GM23338 (cell line): ENCODE data around the gene DLL1. TPM values are rescaled to one million over a fixed set of nuclear protein-coding genes. Genes with fewer than 3 reads are reported as not detected.

Source experiments
- microRNA-seq: library from miRNA; unstranded; fragments of <30 nt; microRNA quantifications from one replicate; pipeline ENCODE4, GENCODE V29; 2017
- polyA plus RNA-seq: library from polyadenylated mRNA; unstranded; fragments of >200 nt; fragmentation: Nextera tagmentation; extraction: Ambion mirVana; gene quantifications from 2 replicates; pipeline ENCODE4 v1.2.1, GENCODE V29; 2016
- small RNA-seq: library from RNA; depleted of rRNA; stranded (forward); fragments of <200 nt; gene quantifications from one replicate; pipeline ENCODE3, GENCODE V24; 2014; ENCODE audit warnings: low replicate concordance
- total RNA-seq: library from RNA; depleted of rRNA; stranded (reverse); fragments of >200 nt; shearing (Covaris generic); gene quantifications from 2 replicates; pipeline ENCODE4 v1.2.3, GENCODE V29; 2014; rRNA removed

Gene DLL1
- total and polyA plus RNA-seq, 2 experiments from 2014 or later, result 2.2 to 4.6 TPM

Small RNA genes within 50 kb of the gene (microRNA-seq; reads per million reads assigned to microRNA genes)
- not detected for gene MIR4644

Small RNA genes within 50 kb of the gene (small RNA-seq; reads per million reads assigned to genes)
- gene MIR4644, result not detected

Other genes with a start within 250 kb of the DLL1 start
- gene FAM120B, start 15.7 kb upstream of the DLL1 start, total RNA-seq, result 14.4 and 16.7 TPM in 2 replicates
- 5.8 and 7.2 TPM in 2 replicates for gene FAM120B, start 15.7 kb upstream of the DLL1 start, polyA plus RNA-seq